ENCODE results near the gene PKD2L2.
"Not testable (repeated sequence)": the region's sequence is repeated elsewhere in the genome, so short reads cannot be mapped to it uniquely, and the experiment has no call there.

Gene PKD2L2

DNA sequence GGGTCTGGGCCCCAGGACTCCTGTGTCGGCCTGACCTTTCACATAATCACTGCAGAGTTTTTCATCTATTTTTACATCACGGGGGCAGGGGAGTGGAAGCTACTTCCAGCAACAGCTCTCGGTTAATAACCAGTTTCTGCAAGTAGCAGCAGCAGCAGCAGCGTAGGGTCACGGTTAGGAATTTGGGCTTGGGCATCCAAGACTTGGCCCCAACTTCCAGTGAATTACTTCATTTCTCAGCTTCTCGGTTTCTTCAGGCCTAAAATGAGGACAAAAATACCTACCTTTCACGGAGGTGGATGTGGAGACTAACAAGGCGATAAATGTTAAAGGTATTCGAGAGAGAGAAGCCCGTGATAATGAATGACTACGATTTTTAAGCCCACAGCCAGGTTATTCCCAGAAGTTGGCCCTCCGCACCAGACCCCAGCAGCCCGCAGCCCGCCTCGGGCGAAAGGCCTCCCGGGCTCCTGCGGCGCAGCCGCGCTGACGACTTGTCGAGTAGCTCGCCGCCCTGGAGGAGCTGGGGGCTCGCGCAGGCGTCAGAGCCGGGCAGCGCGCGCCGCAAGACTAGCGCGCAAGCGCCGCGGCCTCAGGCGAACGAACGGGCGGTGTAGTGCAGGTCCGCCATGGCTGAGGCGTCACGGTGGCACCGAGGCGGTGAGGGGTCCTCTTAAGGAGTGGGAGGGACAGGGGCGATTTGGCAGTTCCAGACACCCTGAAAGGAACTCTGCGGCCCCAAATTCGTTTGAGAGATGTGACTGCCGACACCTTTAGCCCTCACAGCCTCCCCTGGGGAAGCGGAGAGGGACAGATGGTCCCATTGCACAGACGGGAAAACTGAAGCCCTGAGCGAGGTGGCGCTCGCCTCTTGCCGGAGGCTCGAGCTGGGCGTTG lies at the start of gene PKD2L2:
Gene PKD2L2, plus strand, starts transcription at position 595 of the 897 bp plus-strand sequence. Its CDS starts 35 bp downstream, at position 630.
- no peak for FAIRE-seq

DNA sequence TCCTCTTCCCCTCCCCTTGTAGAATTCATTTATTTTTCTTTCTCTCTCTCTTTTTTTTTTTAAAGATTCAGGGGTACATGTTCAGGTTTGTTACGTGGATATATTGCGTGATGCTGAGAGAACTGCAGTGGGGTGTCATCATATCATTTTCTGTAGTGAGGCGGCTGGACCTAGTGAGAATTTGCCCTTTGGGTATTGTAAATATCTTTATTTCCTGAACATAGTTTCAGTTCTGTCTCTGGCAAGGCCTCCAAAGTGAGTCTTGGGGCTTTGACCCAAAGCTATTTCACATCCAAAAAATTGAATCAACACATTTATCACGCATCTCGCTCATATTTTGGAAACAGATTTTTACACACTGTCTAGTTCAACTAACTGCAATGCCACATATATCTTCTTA lies 47.0 kb upstream of the PKD2L2 start:
- FAIRE-seq: no peak

DNA sequence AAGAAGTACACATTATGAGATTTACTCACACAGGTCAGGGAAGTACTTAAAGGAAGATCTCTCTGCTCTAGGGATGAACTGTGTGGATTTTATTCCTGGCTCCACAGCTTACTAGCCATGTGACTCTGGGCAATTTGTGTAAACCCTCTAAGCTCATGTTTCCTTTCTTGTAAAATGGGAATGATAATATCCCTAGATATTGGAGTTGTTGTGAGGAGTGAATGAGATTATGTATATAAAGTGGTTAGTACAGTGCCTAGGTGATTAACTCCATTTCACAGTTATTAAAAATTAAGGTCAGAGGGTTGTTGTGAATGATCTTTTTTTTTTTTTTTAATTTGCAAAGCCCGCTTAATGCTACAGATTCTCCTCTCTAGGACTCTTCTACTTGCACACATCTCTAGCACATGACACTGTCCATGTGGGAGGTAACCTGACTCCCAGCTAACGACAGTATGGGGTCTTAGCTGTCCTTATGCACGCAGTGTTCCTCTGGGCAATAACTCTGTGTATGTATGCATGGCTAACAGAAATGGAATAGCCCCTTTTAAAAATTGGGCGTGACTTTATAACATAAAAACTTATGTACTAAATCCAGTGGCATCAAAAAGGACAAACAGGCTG lies 45.5 kb upstream of the PKD2L2 start:
- FAIRE-seq: no peak

DNA sequence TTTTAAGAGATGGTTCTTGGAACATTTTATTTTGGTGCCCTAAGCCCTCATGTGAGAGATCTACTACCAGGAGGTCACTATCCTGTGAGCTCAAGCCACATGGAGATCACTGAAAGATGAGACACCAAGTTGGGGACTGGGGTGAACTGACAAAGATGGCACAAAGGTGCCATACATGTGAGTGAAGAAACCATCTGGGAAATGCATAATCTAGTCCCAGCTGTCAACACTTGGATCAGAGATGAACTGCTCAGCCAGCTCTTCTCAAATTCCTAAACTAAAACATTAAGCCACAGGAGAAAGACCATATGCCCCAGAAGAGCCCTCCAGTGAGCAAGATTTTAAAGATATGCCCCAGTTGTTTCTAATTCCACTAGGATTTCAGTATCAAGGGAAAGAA lies 43.8 kb upstream of the PKD2L2 start:
- no peak for FAIRE-seq

DNA sequence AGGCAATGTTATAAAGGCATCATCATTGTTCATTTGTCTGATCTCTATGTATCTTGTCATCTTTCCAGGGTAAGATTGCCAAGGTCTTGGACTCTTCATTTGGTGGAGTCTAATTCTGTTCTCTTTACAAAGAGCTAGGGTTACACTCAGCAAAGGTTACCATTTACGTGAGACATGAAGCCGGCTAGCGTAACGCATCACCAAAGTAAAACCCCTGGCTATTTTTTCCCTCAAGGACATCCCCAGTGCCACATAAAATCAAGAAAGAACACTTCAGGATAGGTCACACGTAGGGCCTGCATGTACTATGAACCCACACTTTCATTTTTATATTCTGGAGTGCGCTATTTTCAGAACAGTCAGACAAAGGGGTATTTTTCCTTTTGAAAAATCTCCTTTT lies 41.6 kb upstream of the PKD2L2 start:
- FAIRE-seq: no peak

DNA sequence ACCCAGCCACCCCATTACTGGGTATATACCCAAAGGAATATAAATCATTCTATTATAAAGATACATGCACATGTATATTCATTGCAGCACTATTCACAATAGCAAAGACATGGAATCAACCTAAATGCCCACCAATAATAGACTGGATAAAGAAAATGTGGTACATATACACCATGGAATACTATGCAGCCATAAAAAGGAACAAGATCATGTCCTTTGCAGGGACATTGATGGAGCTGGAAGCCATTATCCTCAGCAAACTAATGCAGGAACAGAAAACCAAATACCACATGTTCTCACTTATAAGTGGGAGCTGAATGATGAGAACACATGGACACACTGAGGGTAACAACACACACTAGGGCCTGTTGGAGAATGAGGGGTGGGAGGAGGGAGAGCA lies 36.1 kb upstream of the PKD2L2 start:
- not testable (repeated sequence) for FAIRE-seq

DNA sequence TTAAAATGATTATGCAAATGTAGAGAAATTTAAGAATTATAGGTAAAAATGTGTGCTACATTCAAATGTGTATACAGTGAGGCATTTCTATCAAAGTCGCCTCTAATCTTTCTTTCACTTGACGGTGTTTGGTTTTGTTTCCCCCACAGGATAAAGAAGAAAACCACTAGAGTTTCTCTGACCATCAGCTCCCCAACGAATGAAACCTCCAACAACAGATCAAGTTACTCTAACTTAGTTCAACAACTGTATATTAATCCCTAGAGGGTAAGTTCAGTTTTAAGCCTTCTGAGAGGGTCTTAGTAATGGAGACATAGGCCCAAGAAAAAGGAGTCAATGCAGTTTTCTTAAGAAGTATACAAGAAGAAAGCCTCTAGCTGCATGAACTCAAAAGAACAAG lies 33.1 kb upstream of the PKD2L2 start:
- FAIRE-seq: no peak

DNA sequence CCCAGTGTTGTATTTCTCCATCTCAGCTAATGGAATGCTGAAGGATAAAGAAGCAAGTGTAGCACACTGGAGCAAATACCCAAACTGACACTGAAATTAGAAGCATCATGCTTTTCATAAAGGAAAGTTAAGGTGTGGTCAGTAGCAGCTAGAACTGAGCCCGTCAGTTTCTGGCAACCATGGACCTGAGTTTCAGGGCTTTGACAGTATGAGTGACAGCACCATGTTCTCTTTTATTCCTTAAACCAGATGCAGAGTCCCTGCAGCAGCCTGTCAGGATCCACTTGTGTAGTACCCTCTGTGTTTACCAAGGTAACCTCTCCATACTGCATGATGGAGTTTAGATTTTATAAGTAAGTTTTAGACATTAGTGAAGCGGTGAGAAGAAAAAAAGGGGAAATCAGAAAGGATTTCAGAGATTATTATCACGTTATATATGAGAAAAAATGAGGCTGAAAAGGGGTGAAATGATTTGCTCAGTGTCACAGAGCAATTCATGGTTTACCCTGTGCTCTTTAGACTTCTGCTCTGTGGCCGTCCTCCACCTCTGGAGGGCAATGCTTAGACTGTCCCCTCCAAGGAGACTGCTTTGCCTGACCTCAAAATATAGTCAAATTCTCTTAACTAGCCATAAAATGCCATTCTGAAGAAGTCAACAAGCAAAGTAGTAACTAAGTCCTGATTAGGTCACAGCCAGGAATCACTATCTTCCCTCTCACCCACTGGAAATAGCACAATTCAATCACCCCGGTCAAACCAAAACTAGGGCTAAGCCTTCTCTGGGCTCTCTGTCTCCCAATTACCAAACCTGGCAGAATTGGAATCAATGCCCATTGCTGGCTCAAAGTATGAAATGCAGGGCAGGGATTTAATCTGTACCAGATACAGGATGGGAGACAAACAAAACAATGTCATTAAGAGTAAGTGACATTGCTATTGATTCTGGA lies 32.1 kb upstream of the PKD2L2 start:
- no peak for FAIRE-seq

DNA sequence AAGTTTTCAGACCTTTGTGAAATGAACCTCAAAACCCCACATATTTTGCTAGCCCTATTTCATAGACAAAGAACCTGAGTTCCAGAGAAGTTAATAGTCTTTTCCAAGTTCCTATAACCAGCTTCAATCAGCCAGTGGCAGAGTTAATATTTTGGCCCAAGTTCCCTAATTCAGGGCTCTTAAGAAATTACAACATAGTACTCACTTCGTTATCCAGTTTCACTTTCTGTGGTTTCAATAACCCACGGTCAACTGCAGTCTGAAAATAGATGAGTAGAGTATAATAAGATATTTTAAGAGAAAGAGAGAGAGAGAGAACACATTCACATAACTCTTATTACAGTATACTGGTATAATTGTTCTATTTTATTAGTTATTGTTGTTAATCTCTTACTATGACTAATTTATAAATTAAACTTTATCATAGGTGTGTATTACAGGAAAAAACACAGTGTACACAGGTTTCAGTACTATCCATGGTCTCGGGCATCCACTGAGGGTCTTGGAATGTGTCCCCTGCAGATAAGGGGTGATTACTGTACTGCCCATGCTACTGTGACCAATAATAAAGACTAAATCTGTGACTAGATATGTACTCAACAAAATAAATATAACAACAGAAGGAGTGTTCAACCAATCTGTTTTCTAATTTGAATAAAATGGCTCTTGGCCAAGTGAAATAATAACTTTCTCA lies 30.9 kb upstream of the PKD2L2 start:
- FAIRE-seq: peak; percentile 18

DNA sequence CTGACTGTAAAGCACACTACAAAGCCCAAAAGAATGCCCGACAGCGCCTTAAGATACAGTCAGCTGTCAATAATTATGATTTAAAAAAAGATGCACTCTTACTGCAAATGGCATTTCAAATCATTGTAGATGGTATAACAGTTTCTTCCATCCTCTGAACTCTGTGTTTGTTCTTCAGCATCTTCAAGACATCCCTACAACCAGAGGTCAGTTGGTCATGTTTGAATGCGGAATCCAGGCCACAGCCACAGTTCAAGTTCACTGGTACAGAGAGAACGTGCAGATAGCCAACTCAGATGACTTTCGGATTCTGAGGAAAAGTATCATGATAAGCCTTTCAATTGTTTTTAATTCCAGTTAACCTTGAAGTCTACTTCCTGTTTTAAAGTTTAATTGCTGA lies 30.3 kb upstream of the PKD2L2 start:
- FAIRE-seq: no peak

DNA sequence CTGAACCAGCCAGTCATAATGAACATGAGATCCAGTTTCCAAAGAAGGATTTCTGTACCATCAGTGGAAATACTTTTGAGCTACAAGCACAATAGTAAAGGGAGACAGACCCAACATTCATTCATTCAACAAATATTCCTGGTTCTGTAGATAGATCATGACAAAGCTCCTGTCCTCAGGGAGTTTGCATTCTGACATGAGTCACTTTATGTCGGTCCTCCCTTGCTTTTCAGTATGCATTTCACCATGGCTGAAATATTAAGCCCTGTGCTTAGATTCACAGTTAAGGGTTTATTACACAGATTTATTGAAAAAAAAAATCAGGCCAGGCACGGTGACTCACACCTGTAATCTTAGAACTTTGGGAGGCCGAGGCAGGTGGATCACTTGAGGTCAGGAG lies 27.0 kb upstream of the PKD2L2 start:
- FAIRE-seq: no peak

DNA sequence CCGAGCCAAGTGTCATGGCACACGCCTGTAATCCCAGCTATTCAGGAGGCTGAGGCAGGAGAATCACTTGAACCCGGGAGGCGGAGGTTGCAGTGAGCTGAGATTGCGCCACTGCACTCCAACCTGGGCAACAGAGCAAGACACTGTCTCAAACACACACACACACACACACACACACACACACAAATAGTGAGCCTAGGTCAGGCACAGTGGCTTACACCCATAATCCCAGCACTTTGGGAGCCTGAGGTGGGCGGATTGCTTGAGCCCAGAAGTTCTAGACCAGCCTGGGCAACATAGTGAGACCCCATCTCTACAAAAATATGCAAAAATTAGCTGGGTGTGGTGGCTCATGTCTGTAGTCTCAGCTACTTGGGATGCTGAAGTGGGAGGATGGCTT lies 25.6 kb upstream of the PKD2L2 start:
- FAIRE-seq: not testable (repeated sequence)

DNA sequence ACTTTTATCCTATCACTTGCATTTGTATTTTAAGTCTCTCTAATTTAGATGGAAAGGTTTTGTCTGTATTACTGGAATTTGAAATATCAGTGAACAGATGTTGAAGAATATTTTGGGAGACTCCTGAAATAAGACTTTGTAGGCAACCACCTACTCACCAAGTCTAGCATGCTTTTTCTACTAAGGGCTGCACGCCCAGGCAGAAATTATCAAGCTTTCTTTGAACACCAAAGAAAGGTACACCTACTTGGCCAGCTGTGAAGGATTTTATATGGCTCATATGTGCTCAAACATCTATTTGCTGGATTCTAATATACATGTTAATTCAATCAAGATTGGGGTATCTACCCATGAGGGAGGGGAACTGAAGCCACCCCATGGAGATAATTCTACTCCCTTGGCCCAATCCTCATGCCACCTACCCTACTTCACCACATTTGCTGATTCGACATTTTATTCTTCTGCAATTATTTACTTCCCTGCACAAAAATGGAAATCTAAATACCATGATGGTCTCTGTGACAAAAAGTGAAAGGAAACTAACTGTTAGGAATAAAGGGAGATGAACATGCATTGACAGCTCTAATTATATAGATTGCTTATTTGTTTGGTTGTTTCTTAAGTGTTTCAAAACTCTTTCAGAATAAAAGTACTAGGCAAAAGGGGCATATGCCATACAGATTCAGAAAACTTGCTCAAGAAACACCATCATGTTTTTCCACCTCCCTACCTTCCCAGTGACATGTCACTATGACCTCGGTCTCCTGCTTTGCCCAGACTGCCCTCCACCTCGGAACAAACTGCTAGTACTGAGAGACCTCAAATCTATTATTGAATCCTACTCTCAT lies 22.5 kb upstream of the PKD2L2 start:
- FAIRE-seq: no peak

DNA sequence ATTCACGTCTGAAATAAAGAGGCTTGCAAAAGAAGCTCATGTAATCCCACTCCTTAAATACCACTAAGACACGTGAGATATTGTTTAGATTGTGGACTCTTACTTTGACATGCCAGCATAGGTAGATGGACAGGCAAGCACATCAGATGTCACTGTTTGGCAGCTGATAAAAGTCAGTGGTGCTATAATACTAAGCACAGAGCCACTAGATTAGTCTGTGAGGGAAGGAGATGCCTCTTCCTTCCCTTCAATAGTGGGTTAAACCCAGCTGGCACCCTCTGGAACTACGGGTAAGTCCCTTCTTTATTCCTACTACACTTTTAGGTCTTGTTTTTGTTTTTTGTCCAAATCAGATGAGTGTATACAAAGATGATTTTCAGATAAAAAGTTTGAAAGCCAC lies 21.6 kb upstream of the PKD2L2 start, which contains the start of gene MYOT:
Gene MYOT, plus strand, starts transcription at position 197 of the 400 bp plus-strand sequence. CDS start 2,792 bp downstream, outside the sequence.
- no peak for FAIRE-seq

DNA sequence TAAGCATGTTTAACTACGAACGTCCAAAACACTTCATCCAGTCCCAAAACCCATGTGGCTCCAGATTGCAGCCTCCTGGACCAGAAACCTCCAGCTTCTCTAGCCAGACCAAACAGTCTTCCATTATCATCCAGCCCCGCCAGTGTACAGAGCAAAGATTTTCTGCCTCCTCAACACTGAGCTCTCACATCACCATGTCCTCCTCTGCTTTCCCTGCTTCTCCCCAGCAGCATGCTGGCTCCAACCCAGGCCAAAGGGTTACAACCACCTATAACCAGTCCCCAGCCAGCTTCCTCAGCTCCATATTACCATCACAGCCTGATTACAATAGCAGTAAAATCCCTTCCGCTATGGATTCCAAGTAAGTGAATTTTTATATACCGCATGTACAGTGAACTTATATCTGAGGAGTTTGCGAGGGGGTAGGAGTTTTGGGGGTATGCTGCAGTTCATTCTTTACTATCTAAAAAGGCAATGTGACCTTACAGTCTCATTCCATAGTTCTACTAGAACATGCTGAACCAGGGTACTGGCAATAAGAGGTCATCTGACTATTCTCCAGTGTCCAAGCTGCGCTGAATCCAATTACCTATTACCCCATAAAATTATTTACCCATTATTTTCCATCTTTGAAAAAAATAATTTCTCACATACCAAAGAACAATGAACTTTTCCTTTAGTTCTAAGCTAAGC lies 18.5 kb upstream of the PKD2L2 start:
- FAIRE-seq: no peak

DNA sequence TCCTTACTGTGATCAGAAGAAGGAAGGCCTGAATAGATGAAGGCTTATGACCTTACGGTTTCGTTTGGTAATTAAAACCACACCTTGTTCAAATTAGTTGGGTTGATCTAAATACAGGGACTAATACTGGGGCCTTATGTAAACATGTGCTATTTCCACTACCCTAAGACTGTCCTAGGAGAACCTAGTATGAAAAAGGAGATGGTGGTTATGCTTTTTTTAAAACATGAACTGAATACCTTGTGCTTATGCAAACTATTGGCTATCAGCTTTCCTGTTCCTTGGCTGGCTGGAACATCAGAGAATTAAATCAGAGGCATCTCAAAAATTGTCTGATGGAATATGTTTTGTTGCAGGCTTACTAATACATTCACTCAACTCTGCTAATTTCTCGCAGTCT lies 17.7 kb upstream of the PKD2L2 start:
- FAIRE-seq: no peak

DNA sequence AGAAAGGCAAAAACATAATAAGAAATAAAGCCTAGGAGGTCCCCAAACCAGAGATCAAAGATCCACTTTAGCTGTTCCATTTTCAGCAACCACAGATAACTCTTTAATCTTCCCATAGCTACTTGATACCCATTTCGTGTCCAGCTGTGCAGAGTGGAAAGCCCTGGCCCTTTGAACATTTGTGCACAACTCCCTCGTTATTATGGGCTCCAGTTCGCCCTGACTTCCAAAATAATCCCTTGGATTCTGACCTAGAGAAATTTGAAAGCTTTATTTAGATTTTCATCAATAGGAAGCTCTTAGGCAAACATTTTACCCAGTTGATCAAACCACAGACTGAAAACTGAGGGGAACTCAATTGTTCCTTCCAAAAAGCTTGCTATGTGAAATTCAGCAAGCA lies 16.8 kb upstream of the PKD2L2 start:
- no peak for FAIRE-seq

DNA sequence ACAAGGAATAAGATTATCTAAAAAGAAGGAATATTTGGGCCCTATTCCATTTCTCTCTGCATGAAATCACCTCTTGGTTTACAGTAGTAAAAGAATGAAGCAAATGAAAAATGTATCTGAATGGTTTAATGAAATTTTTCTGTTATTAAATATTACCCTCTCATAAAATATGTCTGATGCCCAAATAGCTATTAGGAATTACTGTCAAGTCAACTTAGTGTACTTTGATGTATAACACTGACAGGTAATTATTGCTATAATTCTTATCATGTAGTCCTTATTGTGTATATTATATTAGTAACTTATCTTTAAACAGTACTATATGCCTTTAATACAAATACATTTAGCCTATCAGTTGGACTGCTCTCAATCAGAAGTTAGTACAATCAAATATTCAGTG lies 13.2 kb upstream of the PKD2L2 start:
- FAIRE-seq: no peak

DNA sequence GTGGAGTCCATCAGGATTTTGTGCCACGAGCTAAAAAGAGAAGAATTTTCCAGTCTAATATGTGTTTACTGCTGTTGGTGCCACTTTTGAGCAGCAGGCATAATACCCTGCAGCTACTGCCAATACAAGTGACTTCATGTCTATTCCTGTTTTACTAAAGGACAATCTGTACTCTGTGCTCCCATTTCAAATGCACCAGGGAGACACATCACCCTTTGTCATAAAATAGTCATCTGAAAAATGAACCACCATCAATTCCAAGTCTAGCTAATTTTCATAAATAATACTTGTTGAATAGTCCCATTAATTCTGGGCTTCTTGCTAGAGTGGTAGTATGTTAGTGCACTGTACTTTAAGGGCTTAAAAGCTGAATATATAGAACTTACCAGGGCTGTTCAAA lies 8.9 kb upstream of the PKD2L2 start:
- FAIRE-seq: no peak

DNA sequence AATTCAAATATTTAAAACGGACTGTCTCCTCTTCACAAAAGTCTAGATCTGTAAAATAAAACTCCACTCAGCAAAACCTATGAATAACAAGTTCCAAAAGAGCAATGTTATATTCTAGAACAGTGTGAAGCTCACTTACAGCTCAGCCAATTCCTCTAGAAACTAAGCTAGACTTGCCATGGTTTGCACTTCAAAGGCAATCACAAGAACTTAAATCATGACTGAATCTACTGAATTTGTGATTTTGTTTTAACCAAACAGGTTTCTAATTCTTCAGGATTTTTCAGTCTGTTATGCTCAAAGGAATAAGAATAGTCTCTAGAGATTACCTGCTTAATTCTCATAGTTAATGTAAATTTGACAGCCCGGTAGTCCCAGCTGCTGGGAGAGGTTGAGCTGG lies 1.4 kb upstream of the PKD2L2 start:
- FAIRE-seq: no peak

DNA sequence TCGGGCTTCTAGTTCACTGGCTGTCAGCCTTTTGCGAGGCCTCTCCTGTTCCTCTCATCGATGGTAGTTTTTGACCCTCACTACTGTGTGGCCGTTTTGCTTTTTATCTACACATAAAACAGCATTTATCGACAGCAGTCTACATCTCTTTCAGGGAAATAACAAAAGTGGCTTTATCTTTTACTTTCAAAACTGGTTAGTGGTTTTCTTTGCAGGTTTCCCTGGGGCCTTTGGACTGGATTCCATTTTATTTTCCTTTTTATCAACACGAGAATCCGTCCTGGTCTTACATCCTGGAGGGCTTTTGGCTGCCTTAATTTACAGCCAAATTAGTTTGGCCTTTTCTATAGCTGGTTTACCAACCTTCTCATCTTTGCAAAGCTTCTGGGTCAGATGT lies 793 bp upstream of the PKD2L2 start:
- no peak for FAIRE-seq

Measured in colon (tissue), 2 donors.